GM13977 (cell line): ENCODE results near the gene RNASE9.
"Not testable (repeated sequence)": the region's sequence is repeated elsewhere in the genome, so short reads cannot be mapped to it uniquely, and the experiment has no call there.

Experiments
- DNase-seq: peaks from one replicate; pipeline ENCODE4 v3.0.0; 2012; ENCODE audit warnings: low spot score
- in situ Hi-C: fragments of 300-500 bp; cut with MboI; formaldehyde crosslinking; loops from one replicate; pipeline ENCODE4 v1.12.0; 2022; ENCODE audit warnings: low sequenced_read_pairs, low pct_unique_long_range_greater_than_20kb, mixed read lengths, inconsistent platforms; ENCODE audit not compliant: unreplicated experiment
- TF ChIP-seq, protein P1 (sequence below): IDR thresholded peaks from 2 replicates; pipeline ENCODE4 v1.5.1; 2012; ENCODE audit warnings: mild to moderate bottlenecking, control low read depth; ENCODE audit not compliant: insufficient read depth; ENCODE audit errors: extremely low read depth, missing control alignments

The RNASE9 gene

DNA sequence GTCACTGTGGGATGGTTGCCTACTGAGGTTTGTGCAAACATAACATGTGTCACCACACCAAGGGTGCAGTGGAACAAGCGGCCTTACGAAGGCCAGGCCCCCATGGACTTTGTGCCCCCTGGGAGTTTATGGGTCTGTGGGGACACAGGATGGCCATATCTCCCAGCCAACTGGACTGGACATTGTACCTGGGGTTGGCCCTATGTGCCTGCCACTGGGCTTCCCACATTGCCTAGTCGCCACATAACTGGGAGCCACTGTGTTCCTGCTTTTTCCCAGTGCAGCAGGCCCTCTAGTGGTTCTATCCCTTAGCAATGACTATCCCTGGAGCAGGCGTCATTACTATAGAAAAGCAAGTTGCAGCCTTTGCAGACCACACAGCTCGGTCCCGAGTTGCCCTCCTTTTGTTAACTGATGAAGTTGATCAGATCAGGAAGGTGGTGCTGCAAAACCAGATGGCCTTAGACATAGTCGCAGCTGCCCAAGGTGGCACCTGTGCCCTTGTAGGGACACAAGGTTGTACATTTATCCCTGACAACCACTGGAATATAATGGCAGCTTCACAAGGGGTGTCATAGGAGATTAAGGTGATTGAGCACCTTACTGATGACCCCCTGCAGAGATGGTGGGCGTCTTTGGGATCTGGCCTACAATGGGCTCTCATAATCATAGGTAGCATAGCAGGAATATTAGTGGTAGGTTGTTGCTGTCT lies 45.5 kb upstream of the RNASE9 start:
- TF ChIP-seq, protein P1, sequence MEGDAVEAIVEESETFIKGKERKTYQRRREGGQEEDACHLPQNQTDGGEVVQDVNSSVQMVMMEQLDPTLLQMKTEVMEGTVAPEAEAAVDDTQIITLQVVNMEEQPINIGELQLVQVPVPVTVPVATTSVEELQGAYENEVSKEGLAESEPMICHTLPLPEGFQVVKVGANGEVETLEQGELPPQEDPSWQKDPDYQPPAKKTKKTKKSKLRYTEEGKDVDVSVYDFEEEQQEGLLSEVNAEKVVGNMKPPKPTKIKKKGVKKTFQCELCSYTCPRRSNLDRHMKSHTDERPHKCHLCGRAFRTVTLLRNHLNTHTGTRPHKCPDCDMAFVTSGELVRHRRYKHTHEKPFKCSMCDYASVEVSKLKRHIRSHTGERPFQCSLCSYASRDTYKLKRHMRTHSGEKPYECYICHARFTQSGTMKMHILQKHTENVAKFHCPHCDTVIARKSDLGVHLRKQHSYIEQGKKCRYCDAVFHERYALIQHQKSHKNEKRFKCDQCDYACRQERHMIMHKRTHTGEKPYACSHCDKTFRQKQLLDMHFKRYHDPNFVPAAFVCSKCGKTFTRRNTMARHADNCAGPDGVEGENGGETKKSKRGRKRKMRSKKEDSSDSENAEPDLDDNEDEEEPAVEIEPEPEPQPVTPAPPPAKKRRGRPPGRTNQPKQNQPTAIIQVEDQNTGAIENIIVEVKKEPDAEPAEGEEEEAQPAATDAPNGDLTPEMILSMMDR, result peak; percentile 43
- in situ Hi-C loops, result no loop called here
- DNase-seq, result no peak

DNA sequence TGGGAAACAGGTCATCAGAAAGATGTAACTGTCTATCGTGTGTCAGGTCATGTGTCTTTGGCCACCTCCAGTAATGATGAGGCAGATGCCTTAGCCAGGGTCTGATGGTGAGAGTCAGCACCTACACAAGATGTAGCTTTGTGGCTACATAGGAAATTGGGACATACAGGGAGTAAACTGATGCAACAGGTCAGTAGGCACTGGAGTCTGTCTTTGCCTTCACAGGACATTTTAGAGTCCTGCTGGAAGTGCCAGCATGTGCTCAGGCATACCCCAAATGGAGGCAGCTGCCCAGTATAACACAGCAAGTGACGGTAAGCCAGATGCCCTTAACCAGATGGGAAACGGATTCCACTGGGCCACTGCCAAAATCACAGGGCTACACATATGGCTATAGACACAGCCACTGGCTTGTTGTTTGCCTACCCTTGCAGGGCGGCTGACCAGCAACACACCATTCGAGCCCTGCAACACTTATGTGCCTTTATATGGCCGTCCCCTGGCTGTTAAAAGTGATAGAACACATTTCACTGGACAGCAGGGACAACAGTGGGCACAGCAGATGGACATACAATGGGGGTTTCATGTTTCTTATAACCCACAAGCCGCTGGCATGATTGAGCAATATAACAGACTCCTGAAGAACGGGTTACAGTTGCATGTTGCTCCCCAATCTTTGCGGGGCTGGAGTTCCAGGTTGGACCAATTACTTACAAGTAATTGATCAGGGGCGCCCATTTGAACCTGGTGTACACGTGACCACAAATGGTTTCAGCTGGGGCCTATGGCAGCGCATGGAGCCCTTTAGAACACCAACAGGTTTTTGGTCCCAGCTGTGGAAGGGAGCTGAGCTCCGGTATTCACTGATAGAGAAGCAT lies 43.2 kb upstream of the RNASE9 start:
- in situ Hi-C loops, result no loop called here
- TF ChIP-seq, protein P1, result no peak
- no peak for DNase-seq

DNA sequence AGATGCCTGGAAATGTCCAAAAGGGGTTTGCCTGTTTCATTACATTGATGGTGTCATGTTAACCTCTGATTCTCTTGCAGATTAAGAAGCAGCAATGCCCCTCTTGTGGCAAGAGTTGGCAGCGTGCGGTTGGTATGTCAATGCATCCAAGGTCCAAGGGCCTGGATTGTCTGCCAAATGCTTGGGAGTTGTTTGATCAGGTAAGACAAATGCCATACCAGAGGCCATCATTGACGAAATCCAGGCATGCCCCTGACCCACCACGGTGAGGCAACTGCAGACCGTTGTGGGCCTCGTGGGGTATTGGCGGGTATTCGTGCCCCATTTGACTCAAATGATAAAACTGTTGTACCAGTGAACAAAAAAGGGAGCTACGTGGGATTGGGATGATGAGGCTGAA lies 41.7 kb upstream of the RNASE9 start:
- in situ Hi-C loops, result no loop called here
- DNase-seq, result no peak
- TF ChIP-seq, protein P1, result no peak

DNA sequence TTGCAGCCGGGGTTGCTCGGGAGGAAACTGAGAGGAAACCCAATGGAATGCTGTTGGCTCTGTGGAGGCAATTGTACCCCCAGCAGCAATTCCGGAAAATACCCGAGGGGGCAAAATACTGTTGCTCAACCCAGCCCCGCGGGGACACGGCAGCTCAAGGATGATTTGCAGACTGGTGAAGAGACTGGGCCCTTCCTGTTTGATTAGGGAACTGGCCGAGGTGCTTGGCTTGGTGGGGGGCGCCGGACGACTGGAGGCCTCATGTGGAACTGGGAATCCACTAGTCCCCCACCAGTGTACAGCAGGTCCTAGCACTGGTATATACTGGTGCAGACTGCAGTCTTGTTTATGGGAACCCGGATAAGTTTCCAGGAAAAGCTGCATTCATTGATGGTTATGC lies 40.7 kb upstream of the RNASE9 start:
- in situ Hi-C loops, result no loop called here
- TF ChIP-seq, protein P1, result no peak
- no peak for DNase-seq

DNA sequence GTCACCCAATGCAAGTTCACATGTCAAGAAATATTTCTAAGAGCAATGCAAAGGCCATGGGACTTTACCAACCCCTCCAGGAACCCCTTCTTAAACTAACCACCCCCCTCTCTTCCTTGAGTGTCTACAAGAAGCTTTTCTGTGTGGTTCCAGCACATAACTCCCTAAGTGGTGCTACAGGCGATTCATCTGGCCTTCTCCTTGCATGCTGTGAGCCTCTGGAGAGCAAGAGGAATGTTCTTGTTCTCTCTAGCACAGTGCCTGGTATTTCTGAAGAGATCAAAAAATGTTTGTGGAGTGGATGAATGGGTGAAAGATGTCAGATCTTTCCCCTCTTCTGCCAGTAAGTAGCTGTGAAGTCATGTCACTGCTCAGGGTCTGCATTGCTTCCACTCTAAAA lies 36.3 kb upstream of the RNASE9 start:
- in situ Hi-C loops, result no loop called here

DNA sequence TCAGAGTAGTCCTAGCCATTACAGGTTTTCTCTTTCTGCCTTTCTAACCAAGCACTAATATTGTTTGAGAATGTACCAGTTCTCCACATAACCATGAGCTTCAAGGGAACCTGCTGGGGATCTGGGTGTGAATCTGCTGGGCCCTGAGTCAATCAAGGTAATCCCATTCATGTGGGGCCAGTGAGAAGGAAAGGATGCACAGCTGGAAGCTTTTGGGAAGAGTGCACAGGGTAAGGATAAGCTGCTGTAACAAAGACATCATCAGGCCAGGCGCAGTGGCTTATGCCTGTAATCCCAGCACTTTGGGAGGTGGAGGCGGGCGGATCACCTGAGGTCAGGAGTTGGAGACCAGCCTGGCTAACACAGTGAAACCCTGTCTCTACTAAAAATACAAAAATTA lies 34.9 kb upstream of the RNASE9 start:
- DNase-seq, in situ Hi-C loops: not testable (repeated sequence)

More for the DNA sequence above, 36.3 kb upstream of the RNASE9 start:
- DNase-seq, result no peak
- TF ChIP-seq, protein P1, result no peak

DNA sequence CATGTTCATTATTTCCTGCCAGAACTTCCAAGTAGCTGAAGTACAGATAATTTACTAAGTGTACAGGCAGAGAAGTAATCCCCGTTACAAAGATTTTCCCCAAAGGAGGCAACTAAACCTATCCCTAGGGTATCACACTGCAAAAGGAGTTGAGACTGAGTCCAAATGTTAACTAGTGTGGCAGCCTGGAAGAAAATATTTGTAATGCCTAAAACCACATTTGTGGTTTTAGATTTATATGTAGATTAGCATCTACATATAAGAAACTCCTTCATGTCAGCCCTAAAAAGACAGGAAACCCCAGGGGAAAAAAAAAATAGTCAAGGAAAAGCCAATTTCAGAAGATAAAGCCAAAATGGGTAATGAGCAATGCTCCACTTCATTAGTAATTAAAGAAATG lies 31.7 kb upstream of the RNASE9 start:
- in situ Hi-C loops, result no loop called here
- no peak for DNase-seq
- TF ChIP-seq, protein P1, result no peak
